HG02763 (cell line): Measurements from ENCODE around the gene ITSN1.
"Not testable (repeated sequence)": the region's sequence is repeated elsewhere in the genome, so short reads cannot be mapped to it uniquely, and the experiment has no call there.

Experiments
- ATAC-seq: cut with Tn5 transposase; IDR thresholded peaks from one replicate; pipeline ENCODE4 v1.9.1; 2021; ENCODE audit warnings: mild to moderate bottlenecking, moderate library complexity; ENCODE audit not compliant: unreplicated experiment

Gene ITSN1

DNA sequence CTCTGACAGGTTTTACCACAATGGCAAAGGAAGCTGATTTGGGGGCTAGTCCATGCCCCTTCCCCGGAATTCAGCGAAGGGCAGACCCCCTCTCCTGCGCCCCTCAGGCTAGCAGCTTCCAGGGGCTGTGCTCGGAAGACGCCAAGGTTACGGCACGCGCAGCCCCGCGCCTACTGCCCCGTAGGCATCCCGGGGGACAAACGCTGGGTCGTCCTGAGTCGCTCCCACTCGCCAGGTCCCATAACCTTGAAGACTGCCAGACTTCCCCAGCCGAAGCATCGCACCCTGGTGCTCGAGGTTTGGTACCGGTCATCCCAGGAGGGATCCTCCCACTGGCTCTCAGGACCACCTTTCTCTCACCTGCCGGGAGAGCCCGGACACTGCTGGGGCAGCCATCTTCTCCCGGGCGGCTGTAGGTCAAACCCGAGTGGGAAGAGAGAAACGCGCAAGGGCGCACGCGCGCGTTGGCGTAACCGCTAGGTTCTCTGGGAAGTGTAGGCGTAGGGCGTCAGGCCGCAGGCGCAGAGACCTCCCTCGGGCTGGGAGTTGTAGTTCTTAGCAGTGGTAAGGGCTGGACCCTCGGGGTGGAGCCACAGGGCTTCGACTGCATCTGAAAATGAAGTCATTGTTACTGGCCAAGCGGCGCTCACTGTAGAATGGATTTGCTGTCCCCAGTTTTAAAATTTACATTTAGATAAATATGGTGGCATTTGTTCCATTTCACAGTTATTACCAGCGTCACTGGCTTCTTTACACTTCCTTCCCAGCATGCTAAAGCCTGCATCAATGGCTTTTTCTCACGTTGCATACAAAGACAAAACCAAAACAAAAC, 273.3 kb downstream of the ITSN1 start, which contains the start of gene ATP5PO:
ATP5PO (minus strand) TSS at position 437 of the 832 bp plus-strand sequence; CDS start at position 396, 41 bp downstream.
- peak; percentile 98 for ATAC-seq

DNA sequence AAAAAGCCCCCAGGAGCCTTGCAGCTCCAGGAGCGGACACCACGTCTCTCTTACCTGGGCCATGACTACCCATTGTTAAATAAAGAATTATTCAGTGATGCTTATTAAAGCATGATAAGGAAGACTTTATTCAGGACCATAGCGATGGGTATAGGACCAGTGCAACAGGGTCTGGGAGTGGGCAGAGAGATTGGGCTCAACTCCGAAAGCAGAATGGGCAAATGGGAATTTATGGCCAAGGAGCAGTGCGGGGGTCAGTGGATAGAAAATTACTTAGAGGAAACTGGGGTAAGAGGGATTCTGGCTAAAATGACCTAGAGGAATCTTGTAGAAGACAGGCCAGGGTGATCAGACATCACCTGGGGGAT, 273.9 kb downstream of the ITSN1 start:
- no peak for ATAC-seq

DNA sequence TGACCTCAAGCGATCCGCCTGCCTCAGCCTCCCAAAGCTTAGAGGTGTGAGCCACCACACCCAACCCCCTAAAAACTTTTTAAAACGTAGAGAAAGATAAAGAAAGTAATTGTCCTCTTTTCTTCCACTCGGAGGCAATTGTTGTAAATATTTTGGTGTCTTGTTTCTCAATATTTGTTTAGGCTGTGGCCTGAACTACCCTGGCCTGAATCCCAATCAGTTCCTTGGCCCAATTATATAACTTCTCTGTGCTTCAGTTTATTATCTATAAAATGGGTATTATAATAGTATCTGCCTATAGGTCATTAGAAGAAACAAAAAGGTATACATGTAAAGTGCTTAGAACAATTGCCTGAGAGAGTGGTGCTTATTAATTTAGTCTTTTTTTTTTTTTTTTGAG, 275.1 kb downstream of the ITSN1 start:
- no peak for ATAC-seq

DNA sequence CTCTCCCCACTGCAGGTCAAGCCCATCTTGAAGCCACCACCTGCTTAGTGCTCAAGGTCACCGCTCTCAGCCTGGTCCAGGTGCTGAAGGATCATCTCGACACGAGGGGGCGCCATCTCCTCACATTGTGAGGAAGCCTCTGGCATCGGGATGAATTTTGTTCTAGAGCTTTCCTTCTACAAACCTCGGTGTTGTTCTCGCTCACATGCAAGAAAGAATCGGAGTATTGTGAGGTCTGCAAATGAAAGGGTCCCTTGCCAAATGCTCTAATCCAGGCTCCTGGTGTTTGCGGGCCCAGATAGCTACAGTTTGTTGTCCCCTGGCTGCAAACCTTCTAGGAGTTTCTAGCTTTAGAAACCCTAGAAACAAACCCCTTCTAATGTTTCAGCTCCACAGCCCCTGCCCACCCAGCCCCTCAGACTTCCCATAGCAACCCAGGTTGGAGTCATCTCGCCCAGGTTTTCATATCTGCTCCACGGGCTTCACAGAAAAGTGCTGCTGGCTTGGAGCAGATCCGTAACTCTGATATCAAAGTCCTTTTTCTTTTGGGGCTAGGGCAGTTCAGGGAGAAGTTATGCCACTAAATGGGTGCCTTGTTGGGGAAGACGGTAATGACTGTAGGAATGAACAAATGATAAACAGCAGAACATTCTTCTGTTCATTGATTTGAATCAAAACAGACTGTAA, 281.9 kb downstream of the ITSN1 start:
- ATAC-seq, result peak; percentile 86

DNA sequence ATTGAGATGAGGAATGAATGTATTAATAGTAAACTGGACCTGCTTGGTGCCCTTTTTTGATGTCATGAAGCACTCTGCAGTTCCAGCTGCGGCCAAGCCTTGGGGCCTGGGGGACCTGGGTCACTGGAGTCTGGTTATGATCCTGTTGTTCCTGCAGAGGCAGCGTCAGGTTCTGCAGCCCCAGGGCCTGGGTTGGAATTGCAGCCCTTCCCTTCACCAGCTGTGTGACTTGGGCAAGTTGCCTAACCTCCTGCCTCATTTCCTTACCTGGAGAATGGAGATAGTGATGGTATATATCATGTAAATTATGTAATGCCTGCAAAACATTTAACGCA, 282.4 kb downstream of the ITSN1 start:
- ATAC-seq, result no peak

DNA sequence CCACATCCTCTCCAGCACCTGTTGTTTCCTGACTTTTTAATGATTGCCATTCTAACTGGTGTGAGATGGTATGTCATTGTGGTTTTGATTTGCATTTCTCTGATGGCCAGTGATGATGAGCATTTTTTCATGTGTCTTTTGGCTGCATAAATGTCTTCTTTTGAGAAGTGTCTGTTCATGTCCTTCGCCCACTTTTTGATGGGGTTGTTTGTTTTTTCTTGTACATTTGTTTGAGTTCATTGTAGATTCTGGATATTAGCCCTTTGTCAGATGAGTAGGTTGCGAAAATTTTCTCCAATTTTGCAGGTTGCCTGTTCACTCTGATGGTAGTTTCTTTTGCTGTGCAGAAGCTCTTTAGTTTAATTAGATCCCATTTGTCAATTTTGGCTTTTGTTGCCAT, 283.9 kb downstream of the ITSN1 start:
- ATAC-seq, result not testable (repeated sequence)

DNA sequence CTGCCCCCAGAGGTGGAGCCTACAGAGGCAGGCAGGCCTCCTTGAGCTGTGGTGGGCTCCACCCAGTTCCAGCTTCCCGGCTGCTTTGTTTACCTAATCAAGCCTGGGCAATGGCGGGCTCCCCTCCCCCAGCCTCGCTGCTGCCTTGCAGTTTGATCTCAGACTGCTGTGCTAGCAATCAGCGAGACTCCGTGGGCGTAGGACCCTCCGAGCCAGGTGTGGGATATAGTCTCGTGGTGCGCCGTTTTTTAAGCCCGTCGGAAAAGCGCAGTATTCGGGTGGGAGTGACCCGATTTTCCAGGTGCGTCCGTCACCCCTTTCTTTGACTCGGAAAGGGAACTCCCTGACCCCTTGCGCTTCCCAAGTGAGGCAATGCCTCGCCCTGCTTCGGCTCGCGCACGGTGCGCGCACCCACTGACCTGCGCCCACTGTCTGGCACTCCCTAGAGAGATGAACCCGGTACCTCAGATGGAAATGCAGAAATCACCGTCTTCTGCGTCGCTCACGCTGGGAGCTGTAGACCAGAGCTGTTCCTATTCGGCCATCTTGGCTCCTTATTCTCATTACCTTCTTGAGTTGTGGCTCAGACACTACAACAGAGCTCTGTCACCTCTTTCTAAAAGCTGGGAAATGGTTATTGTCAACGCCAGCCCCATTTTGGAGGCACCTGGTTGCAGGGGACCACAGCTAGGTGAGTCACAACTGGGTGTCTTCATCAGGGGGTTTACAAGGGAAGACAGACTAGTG, 288.9 kb downstream of the ITSN1 start:
- not testable (repeated sequence) for ATAC-seq

DNA sequence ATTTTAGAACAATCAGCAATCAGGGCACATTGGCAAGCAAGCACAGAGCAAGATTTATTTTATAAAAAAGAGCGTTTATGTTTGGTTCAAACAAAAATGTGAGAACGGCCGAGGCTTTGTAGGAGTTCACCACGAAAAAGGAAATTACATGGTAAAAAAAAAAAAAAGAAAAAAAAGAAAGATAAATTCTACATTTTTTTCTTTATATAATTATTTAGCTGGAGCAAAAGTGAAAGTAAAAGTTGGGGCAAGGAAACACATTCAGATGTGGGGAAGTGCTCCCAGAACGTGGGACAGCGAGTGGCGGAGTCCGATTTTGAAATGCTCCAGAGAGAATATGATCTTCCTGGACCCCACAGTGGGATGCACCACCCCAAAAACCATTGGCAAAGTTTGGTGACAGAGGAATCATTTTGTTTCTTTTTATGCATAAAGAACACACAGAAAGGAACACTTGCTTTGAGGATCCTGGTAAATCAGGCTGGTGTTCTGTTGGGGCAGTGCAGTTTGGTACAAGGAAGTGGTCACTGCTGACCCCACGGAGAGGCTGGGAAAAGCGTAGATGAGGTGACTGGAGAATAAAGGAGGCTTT, 289.6 kb downstream of the ITSN1 start:
- ATAC-seq, result no peak

DNA sequence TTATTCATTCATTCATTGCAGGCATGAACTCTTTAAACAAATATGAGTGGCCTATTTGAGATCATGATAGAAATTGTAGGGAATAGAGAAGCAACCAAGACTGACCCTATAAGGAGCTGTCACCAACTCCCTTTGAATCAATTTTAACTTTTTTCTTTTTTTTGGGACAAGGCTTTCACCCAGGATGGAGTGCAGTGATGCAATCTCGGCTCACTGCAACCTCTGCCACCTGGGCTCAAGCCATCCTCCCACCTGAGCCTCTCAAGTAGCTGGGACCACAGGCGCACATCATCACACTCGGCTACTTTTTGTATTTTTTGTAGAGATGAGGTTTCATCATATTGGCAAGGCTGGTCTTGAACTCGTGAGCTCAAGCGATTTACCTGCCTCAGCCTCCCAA, 290.4 kb downstream of the ITSN1 start:
- ATAC-seq, result no peak

DNA sequence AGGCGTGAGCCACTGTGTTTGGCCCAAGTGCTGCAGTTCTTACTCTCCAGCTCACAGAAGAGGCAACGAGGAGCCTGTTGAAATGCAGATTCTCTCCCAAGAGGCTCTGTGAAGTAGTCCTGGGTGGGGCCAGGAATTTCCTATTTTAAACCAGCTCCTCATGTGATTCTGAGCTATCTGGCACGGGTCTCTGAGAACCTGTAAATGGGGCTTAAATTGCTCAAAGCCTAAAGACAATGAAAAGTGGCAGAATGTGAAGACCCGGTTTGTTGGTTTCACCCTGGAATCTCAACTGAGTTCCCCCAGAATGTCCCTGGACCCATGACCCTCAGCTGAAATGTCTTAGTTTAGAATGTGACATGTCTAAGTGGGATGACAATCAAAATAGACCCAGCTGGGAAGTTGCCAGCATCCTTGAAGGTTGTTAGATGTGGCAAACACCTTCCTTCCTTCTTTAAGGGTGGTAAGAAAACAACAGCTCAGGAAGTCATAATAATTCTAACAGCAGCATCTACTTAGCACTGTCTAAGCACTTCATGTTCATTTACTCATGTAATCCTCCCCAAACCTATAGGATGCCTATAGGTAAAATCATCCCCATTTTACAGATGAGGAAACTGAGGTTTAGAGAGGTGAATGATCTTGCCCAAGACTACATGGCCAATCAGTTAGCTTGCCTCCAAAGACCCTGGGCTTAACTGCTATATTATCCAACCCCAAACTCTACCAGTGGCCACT, 294.2 kb downstream of the ITSN1 start:
- no peak for ATAC-seq

DNA sequence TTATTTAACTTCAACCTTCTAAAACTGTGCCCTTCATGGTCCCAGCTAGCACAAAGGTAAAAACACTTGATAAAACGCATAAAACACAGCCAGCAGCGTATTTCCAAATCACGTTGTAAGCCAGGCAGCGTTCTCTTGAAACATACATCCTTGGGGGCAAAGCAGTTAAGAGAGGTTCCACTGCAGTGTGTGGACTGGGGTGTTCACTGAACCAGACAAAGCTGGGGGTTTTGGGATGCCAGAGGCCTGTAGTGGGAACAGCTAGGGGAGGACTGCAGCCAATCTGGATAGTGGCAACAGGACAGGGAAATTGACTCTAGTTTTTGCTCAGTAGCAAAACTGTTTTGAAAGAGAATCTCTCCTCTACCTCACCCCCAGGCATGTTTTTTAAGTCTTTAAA, 294.8 kb downstream of the ITSN1 start:
- ATAC-seq, result no peak

DNA sequence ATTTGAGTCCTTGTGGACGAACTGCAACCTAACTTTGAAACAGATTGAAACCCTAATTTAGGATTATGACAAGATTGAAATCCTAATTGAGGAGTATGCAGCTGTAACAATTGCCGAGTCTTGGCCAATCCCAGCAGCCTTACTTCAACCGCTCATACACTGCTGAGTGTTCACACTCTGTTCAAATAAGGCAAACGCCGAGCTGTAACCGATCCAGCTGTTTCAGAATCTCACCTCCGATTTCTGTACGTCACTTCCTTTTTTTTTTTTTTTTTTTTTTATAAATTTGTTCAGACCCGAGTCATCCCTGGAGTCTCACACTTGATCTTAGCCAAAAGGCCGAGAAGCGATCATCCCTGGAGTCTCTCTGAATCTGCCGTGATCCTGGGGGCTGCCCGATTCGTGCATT, 295.6 kb downstream of the ITSN1 start:
- no peak for ATAC-seq

DNA sequence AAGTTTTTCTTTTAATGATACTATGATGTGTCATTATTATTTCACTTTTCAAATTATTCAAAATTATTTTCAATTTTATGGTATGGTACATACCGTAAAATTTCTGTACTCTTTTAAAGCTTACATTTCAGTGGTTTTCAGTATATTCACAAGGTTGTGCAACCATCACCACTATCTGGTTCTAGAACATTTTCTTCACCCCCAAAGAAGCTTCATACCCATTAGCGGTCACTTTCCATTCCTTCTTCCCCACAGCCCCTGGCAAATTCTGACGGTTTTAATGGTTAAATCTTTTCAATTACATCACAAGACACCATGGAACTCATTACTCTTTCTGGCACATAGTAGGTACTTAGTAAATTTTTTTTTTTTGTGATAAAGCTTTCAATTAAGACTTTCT, 296.1 kb downstream of the ITSN1 start:
- ATAC-seq, result no peak

DNA sequence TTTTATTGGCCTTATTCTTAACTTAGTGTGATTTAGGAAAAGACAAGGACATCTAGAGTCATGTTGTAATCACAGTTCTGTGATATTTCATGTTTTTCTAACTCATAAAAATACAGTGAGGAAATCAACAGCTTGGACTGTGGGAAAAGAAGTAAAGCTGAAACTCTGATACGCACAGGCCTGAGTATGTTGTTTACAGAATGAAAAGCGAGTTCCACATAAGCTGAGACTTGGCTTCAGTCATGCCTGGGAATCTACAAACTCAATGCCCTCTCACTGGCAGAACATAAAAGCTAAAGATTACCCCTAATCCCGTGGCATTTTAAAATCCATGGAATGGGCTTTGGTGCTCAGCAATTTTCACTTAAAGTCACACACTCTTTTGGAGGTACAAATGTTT, 296.9 kb downstream of the ITSN1 start:
- no peak for ATAC-seq

DNA sequence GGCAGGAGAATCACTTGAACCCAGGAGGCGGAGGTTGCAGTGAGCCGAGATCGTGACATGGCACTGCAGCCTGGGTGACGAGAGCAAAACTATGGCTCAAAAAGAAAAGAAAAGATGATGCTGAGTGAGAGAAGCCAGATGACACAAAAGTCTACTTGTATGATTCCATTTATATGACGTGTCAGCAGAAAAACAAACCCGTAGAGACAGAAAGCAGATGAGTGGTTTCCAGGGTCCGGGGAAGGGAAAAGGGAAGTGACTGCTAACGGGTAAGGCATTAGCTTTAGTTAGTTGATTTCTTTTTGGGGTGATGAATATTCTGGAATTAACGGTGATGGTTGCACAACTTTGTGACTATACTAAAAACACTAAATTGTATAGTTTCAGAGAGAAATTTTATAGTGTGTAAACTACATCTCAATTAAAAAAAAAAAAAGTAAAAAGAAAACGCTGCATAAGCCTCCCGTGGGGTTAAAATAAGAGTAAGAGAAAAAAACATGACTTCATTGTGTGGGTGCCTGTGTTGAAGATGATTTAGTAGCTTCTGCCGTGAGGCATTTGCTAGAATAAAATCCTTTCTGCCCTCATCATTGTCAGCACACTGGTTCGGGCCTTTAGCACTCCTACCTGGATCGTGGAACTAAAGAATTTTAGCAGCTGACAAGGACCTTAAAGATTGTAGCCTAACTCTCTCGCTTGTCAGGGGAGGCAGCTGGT, 298.0 kb downstream of the ITSN1 start:
- ATAC-seq, result no peak

DNA sequence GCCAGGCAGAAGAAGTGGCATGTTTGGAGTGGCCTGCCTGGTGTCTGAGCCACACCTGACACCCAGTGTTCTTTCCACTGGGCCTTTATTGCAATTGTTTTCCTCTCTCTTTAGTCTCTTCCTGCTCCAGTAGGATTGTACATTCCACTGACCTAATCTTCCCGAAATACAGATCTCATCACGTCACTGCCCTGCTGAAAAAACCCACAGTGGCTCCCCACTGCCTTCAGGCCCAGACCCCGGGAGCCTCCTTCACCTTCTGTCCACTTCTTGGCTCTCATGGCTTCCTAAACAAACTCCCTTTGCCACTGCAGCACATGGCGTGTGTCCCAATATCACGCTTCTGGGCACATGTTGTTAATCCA, 298.6 kb downstream of the ITSN1 start:
- no peak for ATAC-seq

DNA sequence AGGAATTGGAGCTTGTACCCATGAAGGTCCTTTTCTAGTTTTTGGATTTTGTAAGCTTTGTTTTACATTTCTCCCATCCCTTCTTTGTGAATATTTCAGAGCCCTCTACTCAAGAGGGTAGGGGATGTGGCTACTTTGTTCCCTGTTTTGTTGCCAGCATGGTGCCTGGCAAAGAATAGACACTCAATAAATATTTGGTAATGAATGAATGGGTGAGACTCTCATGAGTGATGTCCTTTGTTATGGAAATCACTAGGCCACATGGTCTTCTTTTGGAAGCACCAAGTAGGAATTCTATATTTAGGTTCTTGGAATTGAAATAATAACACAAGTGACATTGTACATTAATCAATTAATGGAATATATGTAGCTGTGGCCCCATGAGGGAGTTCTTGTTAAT, 300.1 kb downstream of the ITSN1 start:
- ATAC-seq, result no peak

DNA sequence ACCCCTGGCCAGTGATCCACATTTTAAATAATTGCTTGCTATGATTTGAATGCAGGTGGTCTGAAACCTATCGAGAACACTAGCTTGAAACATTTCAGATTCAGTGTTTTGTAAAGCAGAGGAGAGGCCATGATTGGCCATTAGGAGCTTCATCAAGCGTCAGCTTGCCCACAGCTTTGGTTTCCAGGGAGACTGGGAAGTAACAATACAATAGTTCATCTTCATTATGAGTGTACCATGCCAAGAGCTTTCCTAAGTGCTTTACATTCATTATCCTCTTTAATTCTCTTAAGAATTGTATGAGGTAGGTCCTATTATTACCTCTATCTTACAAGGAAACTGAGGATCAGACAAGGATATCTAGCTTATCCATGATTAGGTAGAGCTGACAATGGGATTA, 301.0 kb downstream of the ITSN1 start:
- ATAC-seq, result no peak

DNA sequence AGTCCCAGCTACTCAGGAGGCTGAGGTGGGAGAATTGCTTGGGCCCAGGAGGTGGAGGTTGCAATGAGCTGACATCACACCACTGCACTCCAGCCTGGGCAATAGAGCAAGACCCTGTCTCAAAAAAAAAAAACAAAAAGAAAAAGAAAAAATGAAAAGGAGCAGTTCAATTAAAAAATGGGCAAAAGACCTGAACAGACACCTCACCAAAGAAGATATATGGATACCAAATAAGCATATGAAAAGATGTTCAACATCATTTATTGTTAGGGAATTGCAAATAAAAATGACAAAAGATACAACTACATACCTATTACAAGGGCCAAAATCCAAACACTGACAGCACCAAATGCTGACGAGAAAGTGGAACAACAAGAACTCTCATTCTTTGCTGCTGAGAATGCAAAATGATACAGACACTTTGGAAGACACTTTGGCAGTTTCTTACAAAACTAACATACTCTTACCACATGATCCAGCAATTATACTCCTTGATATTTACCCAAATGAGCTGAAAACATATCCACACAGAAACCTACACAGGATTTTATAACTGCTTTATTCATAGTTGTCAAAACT, 302.0 kb downstream of the ITSN1 start:
- ATAC-seq, result no peak
